ENCODE results near the gene GMDS. TPM values are rescaled to one million over a fixed set of nuclear protein-coding genes. Genes with fewer than 3 reads are reported as not detected.

GMDS gene
- total RNA-seq, 1 experiment from 2014 or later = 35.0 TPM

DNA sequence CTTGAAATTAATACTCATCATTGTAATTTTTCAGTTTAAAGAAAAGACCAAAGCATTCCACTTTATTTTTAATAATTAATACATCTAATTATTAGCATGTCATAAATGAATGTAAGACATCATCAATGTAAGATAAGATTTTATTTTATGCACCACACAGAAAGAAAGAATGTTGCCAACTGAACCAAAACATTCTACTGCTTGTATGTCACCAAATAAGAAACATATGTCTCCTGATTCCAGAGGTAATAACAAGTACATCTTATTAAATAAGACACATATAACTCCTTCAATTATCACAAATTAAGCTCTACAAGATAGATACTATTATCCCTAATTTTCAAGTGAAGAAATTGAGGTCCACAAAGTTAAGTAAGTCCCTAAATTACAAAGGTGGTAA, 189.5 kb downstream of the GMDS start:
- POLR2A ChIA-PET = no interaction called here
- H3K4me3 Mint-ChIP-seq = no peak overlapping the region
- H3K4me1 Mint-ChIP-seq = no peaks in the 10 kb centered on the region
- 0 out of 2 replicates have a peak, but pooled peaks cover 3% of the 10 kb centered on the region for H3K36me3 Mint-ChIP-seq
- H3K9me3 Mint-ChIP-seq = peaks cover 14% of the 10 kb centered on the region
- no peaks in the 10 kb centered on the region for H3K27me3 Mint-ChIP-seq (ENCODE audit: low read depth)
- CTCF ChIA-PET = no interaction called here
- DNase-seq (ENCODE audit: low spot score) (no peak), ATAC-seq (no peak)
- no peak overlapping the region for H3K27ac Mint-ChIP-seq
- TF ChIP-seq ELF4 (CRISPR knock-in tag; IDR thresholded peaks at IDR 0.05; ENCODE audit: low read depth) (no peak), NR2C2 (CRISPR knock-in tag; IDR thresholded peaks at IDR 0.05) (no peak), FOXJ3 (CRISPR knock-in tag; IDR thresholded peaks at IDR 0.05; ENCODE audit: borderline replicate concordance) (no peak), CREM (CRISPR knock-in tag; IDR thresholded peaks at IDR 0.05) (no peak), JUN (CRISPR knock-in tag; IDR thresholded peaks at IDR 0.05) (no peak), ZNF416 (CRISPR knock-in tag; IDR thresholded peaks at IDR 0.05) (no peak), RORB (CRISPR knock-in tag; IDR thresholded peaks at IDR 0.05) (no peak), SMAD4 (CRISPR knock-in tag; IDR thresholded peaks at IDR 0.05) (no peak), ZNF317 (CRISPR knock-in tag; IDR thresholded peaks at IDR 0.05; ENCODE audit: borderline replicate concordance, low read depth) (no peak), FOXK1 (CRISPR knock-in tag; IDR thresholded peaks at IDR 0.05) (no peak), ZNF423 (CRISPR knock-in tag; IDR thresholded peaks at IDR 0.05) (no peak), CREB1 (CRISPR knock-in tag; IDR thresholded peaks at IDR 0.05) (no peak)
- TF ChIP-seq, protein P1, sequence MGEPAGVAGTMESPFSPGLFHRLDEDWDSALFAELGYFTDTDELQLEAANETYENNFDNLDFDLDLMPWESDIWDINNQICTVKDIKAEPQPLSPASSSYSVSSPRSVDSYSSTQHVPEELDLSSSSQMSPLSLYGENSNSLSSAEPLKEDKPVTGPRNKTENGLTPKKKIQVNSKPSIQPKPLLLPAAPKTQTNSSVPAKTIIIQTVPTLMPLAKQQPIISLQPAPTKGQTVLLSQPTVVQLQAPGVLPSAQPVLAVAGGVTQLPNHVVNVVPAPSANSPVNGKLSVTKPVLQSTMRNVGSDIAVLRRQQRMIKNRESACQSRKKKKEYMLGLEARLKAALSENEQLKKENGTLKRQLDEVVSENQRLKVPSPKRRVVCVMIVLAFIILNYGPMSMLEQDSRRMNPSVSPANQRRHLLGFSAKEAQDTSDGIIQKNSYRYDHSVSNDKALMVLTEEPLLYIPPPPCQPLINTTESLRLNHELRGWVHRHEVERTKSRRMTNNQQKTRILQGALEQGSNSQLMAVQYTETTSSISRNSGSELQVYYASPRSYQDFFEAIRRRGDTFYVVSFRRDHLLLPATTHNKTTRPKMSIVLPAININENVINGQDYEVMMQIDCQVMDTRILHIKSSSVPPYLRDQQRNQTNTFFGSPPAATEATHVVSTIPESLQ (CRISPR knock-in tag; IDR thresholded peaks at IDR 0.05) = no peak
- TF ChIP-seq, protein P2, sequence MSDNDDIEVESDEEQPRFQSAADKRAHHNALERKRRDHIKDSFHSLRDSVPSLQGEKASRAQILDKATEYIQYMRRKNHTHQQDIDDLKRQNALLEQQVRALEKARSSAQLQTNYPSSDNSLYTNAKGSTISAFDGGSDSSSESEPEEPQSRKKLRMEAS (CRISPR knock-in tag; IDR thresholded peaks at IDR 0.05) = no peak
- TF ChIP-seq, protein P3, sequence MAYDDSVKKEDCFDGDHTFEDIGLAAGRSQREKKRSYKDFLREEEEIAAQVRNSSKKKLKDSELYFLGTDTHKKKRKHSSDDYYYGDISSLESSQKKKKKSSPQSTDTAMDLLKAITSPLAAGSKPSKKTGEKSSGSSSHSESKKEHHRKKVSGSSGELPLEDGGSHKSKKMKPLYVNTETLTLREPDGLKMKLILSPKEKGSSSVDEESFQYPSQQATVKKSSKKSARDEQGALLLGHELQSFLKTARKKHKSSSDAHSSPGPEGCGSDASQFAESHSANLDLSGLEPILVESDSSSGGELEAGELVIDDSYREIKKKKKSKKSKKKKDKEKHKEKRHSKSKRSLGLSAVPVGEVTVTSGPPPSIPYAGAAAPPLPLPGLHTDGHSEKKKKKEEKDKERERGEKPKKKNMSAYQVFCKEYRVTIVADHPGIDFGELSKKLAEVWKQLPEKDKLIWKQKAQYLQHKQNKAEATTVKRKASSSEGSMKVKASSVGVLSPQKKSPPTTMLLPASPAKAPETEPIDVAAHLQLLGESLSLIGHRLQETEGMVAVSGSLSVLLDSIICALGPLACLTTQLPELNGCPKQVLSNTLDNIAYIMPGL (CRISPR knock-in tag; IDR thresholded peaks at IDR 0.05) = no peak
- TF ChIP-seq, protein P4, sequence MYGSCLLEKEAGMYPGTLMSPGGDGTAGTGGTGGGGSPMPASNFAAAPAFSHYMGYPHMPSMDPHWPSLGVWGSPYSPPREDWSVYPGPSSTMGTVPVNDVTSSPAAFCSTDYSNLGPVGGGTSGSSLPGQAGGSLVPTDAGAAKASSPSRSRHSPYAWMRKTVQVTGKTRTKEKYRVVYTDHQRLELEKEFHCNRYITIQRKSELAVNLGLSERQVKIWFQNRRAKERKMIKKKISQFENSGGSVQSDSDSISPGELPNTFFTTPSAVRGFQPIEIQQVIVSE (CRISPR knock-in tag; IDR thresholded peaks at IDR 0.05; ENCODE audit: borderline replicate concordance) = no peak
- TF ChIP-seq, protein P5, sequence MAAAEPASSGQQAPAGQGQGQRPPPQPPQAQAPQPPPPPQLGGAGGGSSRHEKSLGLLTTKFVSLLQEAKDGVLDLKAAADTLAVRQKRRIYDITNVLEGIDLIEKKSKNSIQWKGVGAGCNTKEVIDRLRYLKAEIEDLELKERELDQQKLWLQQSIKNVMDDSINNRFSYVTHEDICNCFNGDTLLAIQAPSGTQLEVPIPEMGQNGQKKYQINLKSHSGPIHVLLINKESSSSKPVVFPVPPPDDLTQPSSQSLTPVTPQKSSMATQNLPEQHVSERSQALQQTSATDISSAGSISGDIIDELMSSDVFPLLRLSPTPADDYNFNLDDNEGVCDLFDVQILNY (CRISPR knock-in tag; IDR thresholded peaks at IDR 0.05) = no peak
- TF ChIP-seq, protein P6, sequence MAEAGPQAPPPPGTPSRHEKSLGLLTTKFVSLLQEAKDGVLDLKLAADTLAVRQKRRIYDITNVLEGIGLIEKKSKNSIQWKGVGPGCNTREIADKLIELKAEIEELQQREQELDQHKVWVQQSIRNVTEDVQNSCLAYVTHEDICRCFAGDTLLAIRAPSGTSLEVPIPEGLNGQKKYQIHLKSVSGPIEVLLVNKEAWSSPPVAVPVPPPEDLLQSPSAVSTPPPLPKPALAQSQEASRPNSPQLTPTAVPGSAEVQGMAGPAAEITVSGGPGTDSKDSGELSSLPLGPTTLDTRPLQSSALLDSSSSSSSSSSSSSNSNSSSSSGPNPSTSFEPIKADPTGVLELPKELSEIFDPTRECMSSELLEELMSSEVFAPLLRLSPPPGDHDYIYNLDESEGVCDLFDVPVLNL (CRISPR knock-in tag; IDR thresholded peaks at IDR 0.05; ENCODE audit: borderline replicate concordance, low read depth) = no peak

DNA sequence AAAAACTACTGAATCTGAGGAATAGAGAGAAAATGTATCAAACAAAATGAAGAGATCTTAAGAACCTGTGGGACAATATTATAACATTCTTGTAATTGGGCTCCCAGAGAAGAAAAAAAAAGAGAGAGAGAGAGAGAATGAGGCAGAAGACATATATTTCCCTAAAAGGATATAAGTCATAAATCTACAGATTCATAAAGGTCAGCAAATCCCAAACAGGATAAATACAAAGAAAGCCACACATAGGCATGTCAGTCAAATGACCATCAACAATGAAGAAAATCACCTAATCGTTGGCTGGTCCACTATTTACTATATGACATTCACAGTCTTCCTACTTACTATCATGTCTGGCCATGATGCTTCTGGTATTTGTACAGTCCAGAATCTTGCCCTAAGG, 190.3 kb downstream of the GMDS start:
- Mint-ChIP-seq H3K27ac (no peak overlapping the region), H3K9me3 (peaks cover 10% of the 10 kb centered on the region; the same call in 1 of the 2 replicates), H3K27me3 (ENCODE audit: low read depth) (no peaks in the 10 kb centered on the region), H3K36me3 (0 out of 2 replicates have a peak, but pooled peaks cover 3% of the 10 kb centered on the region), H3K4me3 (no peak overlapping the region), H3K4me1 (no peaks in the 10 kb centered on the region)
- CTCF ChIA-PET = no interaction called here
- DNase-seq (ENCODE audit: low spot score) (no peak), ATAC-seq (no peak)
- POLR2A ChIA-PET = no interaction called here
- no peak for TF ChIP-seq ZNF396 (CRISPR knock-in tag; IDR thresholded peaks at IDR 0.05; ENCODE audit: borderline replicate concordance)
- no peak for TF ChIP-seq HMGA2 (CRISPR knock-in tag; IDR thresholded peaks at IDR 0.05)
- TF ChIP-seq PRRX2 (CRISPR knock-in tag; IDR thresholded peaks at IDR 0.05) = no peak
- TF ChIP-seq, protein P7, sequence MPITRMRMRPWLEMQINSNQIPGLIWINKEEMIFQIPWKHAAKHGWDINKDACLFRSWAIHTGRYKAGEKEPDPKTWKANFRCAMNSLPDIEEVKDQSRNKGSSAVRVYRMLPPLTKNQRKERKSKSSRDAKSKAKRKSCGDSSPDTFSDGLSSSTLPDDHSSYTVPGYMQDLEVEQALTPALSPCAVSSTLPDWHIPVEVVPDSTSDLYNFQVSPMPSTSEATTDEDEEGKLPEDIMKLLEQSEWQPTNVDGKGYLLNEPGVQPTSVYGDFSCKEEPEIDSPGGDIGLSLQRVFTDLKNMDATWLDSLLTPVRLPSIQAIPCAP (CRISPR knock-in tag; IDR thresholded peaks at IDR 0.05) = no peak

Measured in WTC11 (cell line).